GM12878 (cell line): ENCODE results near the gene NUMBL. TPM values are rescaled to one million over a fixed set of nuclear protein-coding genes. Genes with fewer than 3 reads are reported as not detected.
A peak's percentile ranks its signal among the peaks of the same experiment; 100 is the strongest.

ENCODE experiments used
- ATAC-seq: fragments of 200-7000 bp; cut with Tn5 transposase; 3 replicates; pipeline ENCODE4 v1.9.1; 2020; ENCODE audit warnings: mild to moderate bottlenecking, moderate library complexity
- BruUV-seq: library from RNA; stranded (reverse); fragments of 400-500 nt; replicated peaks from 2 replicates; lab custom pipeline; 2021; lab: Mats Ljungman, UMichigan
- CTCF ChIA-PET: fragments of 300-600 bp; sonication (Branson Sonifier 250); formaldehyde crosslinking; extraction: SDS; loops from one replicate; lab custom pipeline; 2021; ENCODE audit warnings: inconsistent platforms; lab: Yijun Ruan, JAX
- POLR2A ChIA-PET: fragments of 350-600 bp; formaldehyde crosslinking; extraction: SDS; loops from one replicate; lab custom pipeline; 2021; ENCODE audit warnings: inconsistent platforms; lab: Charles Lee
- RAD21 ChIA-PET: fragments of 300-600 bp; sonication (Branson Sonifier 250); formaldehyde crosslinking; loops from one replicate; lab custom pipeline; 2023; ENCODE audit warnings: antibody characterized with exemption; ENCODE audit not compliant: unreplicated experiment; lab: Charles Lee
- SMC1A ChIA-PET: fragments of 300-600 bp; sonication (Branson Sonifier 250); formaldehyde crosslinking; loops from one replicate; lab custom pipeline; 2023; ENCODE audit not compliant: unreplicated experiment, uncharacterized antibody; lab: Charles Lee
- DNase-seq: peaks from one replicate; pipeline ENCODE4 v3.0.0-alpha.2; 2011; ENCODE audit warnings: low read depth, low spot score
- FAIRE-seq: peaks from 3 replicates; lab custom pipeline; 2011; peaks lifted over from hg19 to GRCh38; lab: Jason Lieb, UNC
- H2AFZ ChIP-seq: 2 replicates; pipeline ENCODE4 v1.6.0; 2011; ENCODE audit warnings: low read depth, low read length, control low read depth; ENCODE audit not compliant: control insufficient read depth
- H3K27ac ChIP-seq: 2 replicates; pipeline ENCODE4 v1.5.1; 2011; ENCODE audit warnings: control low read depth; ENCODE audit not compliant: control insufficient read depth, insufficient read depth
- H3K27me3 ChIP-seq, 2 experiments: replicated peaks in 1 of 2; 2 replicates each; pipeline versions ENCODE4 v1.6.0 to v1.6.1; 2011; ENCODE audit warnings: low read length in 1 of 2; ENCODE audit not compliant: control insufficient read depth in 2 of 2, insufficient read depth in 2 of 2
- H3K36me3 ChIP-seq, 2 experiments: 2 replicates each; pipeline ENCODE4 v1.5.1; 2011; ENCODE audit warnings: low read length in 1 of 2; ENCODE audit not compliant: control insufficient read depth in 2 of 2, insufficient read depth in 2 of 2
- H3K4me1 ChIP-seq: 2 replicates; pipeline ENCODE4 v1.6.1; 2011; ENCODE audit warnings: mild to moderate bottlenecking, low read length, moderate library complexity, mixed read lengths; ENCODE audit not compliant: control insufficient read depth, insufficient read depth
- H3K4me2 ChIP-seq: 2 replicates; pipeline ENCODE4 v1.6.0; 2011; ENCODE audit warnings: control low read depth; ENCODE audit not compliant: control insufficient read depth, insufficient read depth
- H3K4me3 ChIP-seq: fragments of 200-600 bp; sonication (generic); 2 replicates; pipeline ENCODE4 v1.5.1; 2016
- H3K79me2 ChIP-seq: 2 replicates; pipeline ENCODE4 v1.6.0; 2011; ENCODE audit warnings: low read length; ENCODE audit not compliant: control insufficient read depth, insufficient read depth
- H3K9ac ChIP-seq: 2 replicates; pipeline ENCODE4 v1.8.0; 2011; ENCODE audit warnings: low read length, control low read depth, mixed read lengths; ENCODE audit not compliant: control insufficient read depth, insufficient read depth
- H3K9me3 ChIP-seq: replicated peaks from 3 replicates; pipeline ENCODE4 v1.5.1; 2011; ENCODE audit warnings: mild to moderate bottlenecking, low read length; ENCODE audit not compliant: control insufficient read depth, insufficient read depth
- H4K20me1 ChIP-seq: 2 replicates; pipeline ENCODE4 v1.6.0; 2011; ENCODE audit not compliant: control insufficient read depth, insufficient read depth
- IKZF2 ChIP-seq, 2 experiments: fragments of 450-650 bp; IDR thresholded peaks; 2 replicates each; pipeline ENCODE4 v1.6.1; 2017; ENCODE audit warnings: mild to moderate bottlenecking in 2 of 2, moderate library complexity in 2 of 2
- IRF5 ChIP-seq: fragments of 450-650 bp; IDR thresholded peaks from 2 replicates; pipeline ENCODE4 v1.6.1; 2017; ENCODE audit warnings: borderline replicate concordance
- JUNB ChIP-seq: IDR thresholded peaks from 2 replicates; pipeline ENCODE4 v1.6.1; 2016; ENCODE audit warnings: antibody characterized with exemption, mild to moderate bottlenecking
- MEF2B ChIP-seq: fragments of 450-650 bp; IDR thresholded peaks from 2 replicates; pipeline ENCODE4 v1.6.1; 2018; ENCODE audit warnings: mild to moderate bottlenecking, moderate library complexity; ENCODE audit not compliant: partially characterized antibody, poor library complexity, severe bottlenecking
- MTA2 ChIP-seq: fragments of 450-650 bp; IDR thresholded peaks from 2 replicates; pipeline ENCODE4 v1.6.1; 2016; ENCODE audit warnings: low read depth, mild to moderate bottlenecking, moderate library complexity
- NFYA ChIP-seq: IDR thresholded peaks from 2 replicates; pipeline ENCODE4 v1.6.1; 2011; ENCODE audit warnings: low read depth, mild to moderate bottlenecking, low read length, improper control_type of control experiment, borderline replicate concordance
- RUNX3 ChIP-seq: IDR thresholded peaks from 2 replicates; pipeline ENCODE4 v1.6.1; 2012; ENCODE audit warnings: low read length, inconsistent platforms
- SP1 ChIP-seq: IDR thresholded peaks from one replicate; pipeline ENCODE4 v1.6.1; 2011; ENCODE audit warnings: low read depth, low read length
- SPI1 ChIP-seq: IDR thresholded peaks from 2 replicates; pipeline ENCODE4 v1.6.1; 2011; ENCODE audit warnings: low read depth, mild to moderate bottlenecking, low read length, moderate library complexity, borderline replicate concordance; ENCODE audit not compliant: insufficient read depth
- WRNIP1 ChIP-seq: IDR thresholded peaks from 2 replicates; pipeline ENCODE4 v1.6.1; 2011; ENCODE audit warnings: low read depth, low read length, improper control_type of control experiment, borderline replicate concordance
- ZNF622 ChIP-seq: fragments of 450-650 bp; IDR thresholded peaks from 2 replicates; pipeline ENCODE4 v1.6.1; 2017; ENCODE audit warnings: mild to moderate bottlenecking, inconsistent platforms
- WGBS: methylation state at CpG from one replicate; pipeline ENCODE4 v1.1.6; 2016; ENCODE audit warnings: low lambda C conversion rate; ENCODE audit not compliant: insufficient replicate concordance, insufficient coverage; ENCODE audit errors: missing lambda C conversion rate; 5-methylcytosine and 5-hydroxymethylcytosine counted together
- in situ Hi-C: fragments of 300-500 bp; cut with MboI; formaldehyde crosslinking; loops from 9 replicates; pipeline ENCODE4 v1.14.3; 2018; ENCODE audit warnings: mixed read lengths
- intact Hi-C: fragments of 100-400 bp; cut with micrococcal nuclease; formaldehyde crosslinking; loops from one replicate; pipeline ENCODE4 v1.14.2; 2022; ENCODE audit not compliant: unreplicated experiment
- polyA plus RNA-seq, 11 experiments: library from polyadenylated mRNA; depleted of rRNA in 4 of 11; unstranded in 6 of 11; stranded (reverse) in 5 of 11; fragments of >200 nt; fragmentation: Nextera tagmentation in 4 of 11; fragmentation: Illumina TruSeq in 1 of 11; extraction: Ambion mirVana in 4 of 11; extraction: Trizol in 1 of 11; gene quantifications; 1 replicate in 1 of 11; 2 replicates in 10 of 11; pipeline versions ENCODE4 v1.2.1 to v1.2.3, GENCODE V29; 2011 to 2016; ENCODE audit warnings: inconsistent platforms in 2 of 11, missing spikeins in 2 of 11, low read depth in 1 of 11
- total RNA-seq, 4 experiments: library from RNA; depleted of rRNA in 3 of 4; stranded (reverse); fragments of >200 nt in 3 of 4; fragmentation: Illumina TruSeq in 1 of 4; extraction: Trizol in 1 of 4; gene quantifications; 2 replicates each; pipeline versions ENCODE4 v1.2.1 to v1.2.3, GENCODE V29; 2013 to 2021
- TF ChIP-seq, protein P1 (sequence below): fragments of 450-650 bp; formaldehyde crosslinking; IDR thresholded peaks from 2 replicates; pipeline ENCODE4 v1.4.0; 2020; ENCODE audit warnings: mild to moderate bottlenecking, moderate library complexity

Gene NUMBL
- total and polyA plus RNA-seq, 10 of the 15 experiments (the other 5 are each of a cell fraction or from before 2014, with no cell fraction given): 0.16 to 9.4 (median 1.9) TPM

DNA sequence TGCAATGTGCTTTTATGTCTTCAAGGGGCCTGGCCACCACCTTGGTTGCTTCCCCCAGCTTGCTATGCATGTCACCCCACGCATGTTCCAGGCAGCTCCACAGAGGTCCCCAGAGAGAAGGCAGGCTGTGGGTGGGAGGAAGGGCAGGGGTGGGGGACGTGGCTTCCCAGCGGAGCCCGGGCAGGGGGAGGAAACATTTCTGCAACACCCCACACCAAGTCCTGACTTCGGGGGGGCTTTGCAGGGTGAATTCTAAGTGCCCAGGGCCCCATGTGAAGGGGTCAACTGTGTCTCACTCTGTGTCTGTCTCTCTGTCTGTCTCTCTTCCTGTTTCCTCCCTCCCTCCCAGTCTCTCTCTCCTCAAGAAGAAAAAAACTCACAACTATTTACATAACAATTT lies 49.7 kb downstream of the NUMBL start:
- Histone ChIP-seq H3K27me3 (no peaks in the 10 kb centered on the region), H3K9ac (no peak overlapping the region), H3K4me1 (peaks cover 5% of the 10 kb centered on the region; the same call in 1 of the 2 replicates), H3K79me2 (no peaks in the 10 kb centered on the region), H3K36me3 (no peaks in the 10 kb centered on the region), H3K9me3 (no peaks in the 10 kb centered on the region), H3K27ac (no peak overlapping the region), H2AFZ (peak overlapping the region; percentile 21; the same call in 1 of the 2 replicates), H4K20me1 (no peaks in the 10 kb centered on the region), H3K4me3 (no peak overlapping the region), H3K4me2 (peak overlapping the region; percentile 20; the same call in 1 of the 2 replicates)
- no peak for ATAC-seq
- POLR2A ChIA-PET: interaction anchor here (0.6 kb wide), 1 partner anchor 72 kb away, joined by 3 read pairs; no protein-coding TSS in a partner anchor
- RAD21 ChIA-PET: interaction anchor here (0.7 kb wide), 1 partner anchor 270 kb away, joined by 3 read pairs; no protein-coding TSS in a partner anchor
- FAIRE-seq: no peak
- SMC1A ChIA-PET: no interaction called here
- BruUV-seq: no TSS peak
- 12% methylated on average over 5 of the region's 5 CpGs for whole genome bisulfite sequencing
- no peak for DNase-seq
- in situ Hi-C loops: no loop called here
- TF ChIP-seq MEF2B (peak; percentile 54), WRNIP1 (no peak), IKZF2 (IDR thresholded peaks at IDR 0.05) (peak in 1 of 2 experiments; percentile 13; a peak in 1 of 4 replicates), MTA2 (0 out of 2 replicates have a peak, but pooled peaks have one; percentile 15)
- intact Hi-C loops: no loop called here
- CTCF ChIA-PET: no interaction called here

DNA sequence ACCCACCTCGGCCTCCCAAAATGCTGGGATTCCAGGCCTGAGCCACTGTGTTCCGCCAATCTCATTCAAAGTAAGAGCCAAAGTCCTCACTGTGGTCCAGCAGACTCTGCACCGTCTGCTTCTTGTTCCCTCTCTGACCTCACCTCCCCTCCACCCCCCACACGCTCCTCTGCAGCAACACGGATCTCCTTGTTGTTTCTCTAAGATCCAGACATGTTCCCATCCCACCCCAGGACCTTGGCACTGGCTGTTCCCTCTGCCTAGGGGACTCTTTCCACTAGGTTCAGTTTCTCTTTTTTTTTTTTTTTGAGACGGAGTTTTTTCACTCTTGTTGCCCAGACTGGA lies 50.8 kb downstream of the NUMBL start:
- SMC1A ChIA-PET: no interaction called here
- TF ChIP-seq SPI1 (no peak), RUNX3 (no peak), IRF5 (no peak), NFYA (no peak), JUNB (no peak), ZNF622 (no peak), SP1 (no peak)
- TF ChIP-seq, protein P1, sequence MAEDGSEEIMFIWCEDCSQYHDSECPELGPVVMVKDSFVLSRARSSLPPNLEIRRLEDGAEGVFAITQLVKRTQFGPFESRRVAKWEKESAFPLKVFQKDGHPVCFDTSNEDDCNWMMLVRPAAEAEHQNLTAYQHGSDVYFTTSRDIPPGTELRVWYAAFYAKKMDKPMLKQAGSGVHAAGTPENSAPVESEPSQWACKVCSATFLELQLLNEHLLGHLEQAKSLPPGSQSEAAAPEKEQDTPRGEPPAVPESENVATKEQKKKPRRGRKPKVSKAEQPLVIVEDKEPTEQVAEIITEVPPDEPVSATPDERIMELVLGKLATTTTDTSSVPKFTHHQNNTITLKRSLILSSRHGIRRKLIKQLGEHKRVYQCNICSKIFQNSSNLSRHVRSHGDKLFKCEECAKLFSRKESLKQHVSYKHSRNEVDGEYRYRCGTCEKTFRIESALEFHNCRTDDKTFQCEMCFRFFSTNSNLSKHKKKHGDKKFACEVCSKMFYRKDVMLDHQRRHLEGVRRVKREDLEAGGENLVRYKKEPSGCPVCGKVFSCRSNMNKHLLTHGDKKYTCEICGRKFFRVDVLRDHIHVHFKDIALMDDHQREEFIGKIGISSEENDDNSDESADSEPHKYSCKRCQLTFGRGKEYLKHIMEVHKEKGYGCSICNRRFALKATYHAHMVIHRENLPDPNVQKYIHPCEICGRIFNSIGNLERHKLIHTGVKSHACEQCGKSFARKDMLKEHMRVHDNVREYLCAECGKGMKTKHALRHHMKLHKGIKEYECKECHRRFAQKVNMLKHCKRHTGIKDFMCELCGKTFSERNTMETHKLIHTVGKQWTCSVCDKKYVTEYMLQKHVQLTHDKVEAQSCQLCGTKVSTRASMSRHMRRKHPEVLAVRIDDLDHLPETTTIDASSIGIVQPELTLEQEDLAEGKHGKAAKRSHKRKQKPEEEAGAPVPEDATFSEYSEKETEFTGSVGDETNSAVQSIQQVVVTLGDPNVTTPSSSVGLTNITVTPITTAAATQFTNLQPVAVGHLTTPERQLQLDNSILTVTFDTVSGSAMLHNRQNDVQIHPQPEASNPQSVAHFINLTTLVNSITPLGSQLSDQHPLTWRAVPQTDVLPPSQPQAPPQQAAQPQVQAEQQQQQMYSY: no peak
- RAD21 ChIA-PET: no interaction called here
- ATAC-seq: no peak
- Histone ChIP-seq H3K79me2 (no peaks in the 10 kb centered on the region), H4K20me1 (no peaks in the 10 kb centered on the region), H3K4me1 (peaks cover 5% of the 10 kb centered on the region; the same call in 1 of the 2 replicates), H3K9ac (no peak overlapping the region), H3K4me3 (no peak overlapping the region), H3K4me2 (no peak overlapping the region), H3K27me3 (no peaks in the 10 kb centered on the region), H3K36me3 (no peaks in the 10 kb centered on the region), H3K9me3 (no peaks in the 10 kb centered on the region), H3K27ac (no peak overlapping the region), H2AFZ (no peak overlapping the region)
- intact Hi-C loops: no loop called here
- in situ Hi-C loops: no loop called here
- POLR2A ChIA-PET: interaction anchor here (0.7 kb wide), 1 partner anchor 516 kb away, joined by 3 read pairs; no protein-coding TSS in a partner anchor
- no TSS peak for BruUV-seq
- FAIRE-seq: no peak
- whole genome bisulfite sequencing: 52% methylated on average over 5 of the region's 6 CpGs
- CTCF ChIA-PET: interaction anchor here (0.9 to 1.1 kb wide), 2 partner anchors 35 to 181 kb away, joined by 3 read pairs; no protein-coding TSS in a partner anchor
- no peak for DNase-seq
